Fibroblast of lung (primary cell): Measurements from ENCODE around the gene CPA5. TPM values are rescaled to one million over a fixed set of nuclear protein-coding genes. Genes with fewer than 3 reads are reported as not detected.

Experiments used
- DNase-seq, 2 donors: peaks; one replicate each; pipeline versions ENCODE4 v3.0.0 to v3.0.0-alpha.2; 2010; ENCODE audit warnings: low read depth in 2 of 2
- H2AFZ ChIP-seq: 2 replicates; pipeline ENCODE4 v1.5.1; 2012; ENCODE audit warnings: low read length, control low read depth, inconsistent platforms
- H3K27ac ChIP-seq: 2 replicates; pipeline ENCODE4 v1.5.1; 2011; ENCODE audit warnings: low read length, control low read depth; ENCODE audit not compliant: insufficient read depth
- H3K27me3 ChIP-seq: 2 replicates; pipeline ENCODE4 v1.5.1; 2011; ENCODE audit warnings: mild to moderate bottlenecking, low read length; ENCODE audit not compliant: control insufficient read depth, insufficient read depth
- H3K36me3 ChIP-seq: 2 replicates; pipeline ENCODE4 v1.5.1; 2011; ENCODE audit warnings: low read length; ENCODE audit not compliant: control insufficient read depth, insufficient read depth
- H3K4me1 ChIP-seq: 2 replicates; pipeline ENCODE4 v1.5.1; 2011; ENCODE audit warnings: low read length; ENCODE audit not compliant: control insufficient read depth, insufficient read depth; ENCODE audit errors: extremely low read depth
- H3K4me2 ChIP-seq: 2 replicates; pipeline ENCODE4 v1.5.1; 2011; ENCODE audit warnings: low read length, control low read depth; ENCODE audit not compliant: insufficient read depth; ENCODE audit errors: extremely low read depth
- H3K4me3 ChIP-seq, 4 experiments: fragments of 200-600 bp in 1 of 4; sonication (generic) in 1 of 4; replicated peaks in 1 of 4; 2 replicates each; pipeline ENCODE4 v1.5.1; 2011 to 2016; ENCODE audit warnings: low read length in 4 of 4, low read depth in 3 of 4, mild to moderate bottlenecking in 3 of 4, control low read depth in 2 of 4, inconsistent platforms in 1 of 4, mixed read lengths in 1 of 4; ENCODE audit not compliant: insufficient read depth in 1 of 4; ENCODE audit errors: control extremely low read depth in 1 of 4
- H3K79me2 ChIP-seq: 2 replicates; pipeline ENCODE4 v1.5.1; 2012; ENCODE audit warnings: mild to moderate bottlenecking, low read length, inconsistent platforms; ENCODE audit not compliant: control insufficient read depth, insufficient read depth
- H3K9ac ChIP-seq: 2 replicates; pipeline ENCODE4 v1.5.1; 2011; ENCODE audit warnings: mild to moderate bottlenecking, low read length, control low read depth; ENCODE audit not compliant: insufficient read depth
- H3K9me3 ChIP-seq: 2 replicates; pipeline ENCODE4 v1.5.1; 2012; ENCODE audit warnings: low read depth, low read length; ENCODE audit not compliant: control insufficient read depth, insufficient read depth
- H4K20me1 ChIP-seq: 2 replicates; pipeline ENCODE4 v1.5.1; 2011; ENCODE audit warnings: low read length; ENCODE audit not compliant: control insufficient read depth, insufficient read depth; ENCODE audit errors: extremely low read depth
- CTCF ChIP-seq, 2 donors: IDR thresholded peaks in 1 of 2; conservative IDR thresholded peaks in 1 of 2; 1 replicate in 1 of 2; 2 replicates in 1 of 2; pipeline ENCODE4 v1.5.1; 2011 to 2012; ENCODE audit warnings: low read length in 2 of 2, control low read depth in 1 of 2, inconsistent platforms in 1 of 2, low read depth in 1 of 2, mild to moderate bottlenecking in 1 of 2
- EZH2 ChIP-seq: IDR thresholded peaks from 2 replicates; pipeline ENCODE4 v1.5.1; 2012; ENCODE audit warnings: low read length, control low read depth, mild to moderate bottlenecking; ENCODE audit errors: missing control alignments
- polyA plus RNA-seq, 2 donors: library from polyadenylated mRNA; depleted of rRNA in 1 of 2; stranded (reverse) in 1 of 2; unstranded in 1 of 2; fragments of >200 nt; gene quantifications; 2 replicates each; pipeline ENCODE4 v1.2.1, GENCODE V29; 2011 to 2012; ENCODE audit warnings: missing spikeins in 1 of 2
- total RNA-seq: library from RNA; depleted of rRNA; stranded (reverse); fragments of >200 nt; gene quantifications from 2 replicates; pipeline ENCODE4 v1.2.1, GENCODE V29; 2014

CPA5 gene
- total and polyA plus RNA-seq, 2 donors (not counting 1 experiment from before 2014, with no cell fraction given) = not detected

GRCh38 chr7:130379019-130379418, 34.4 kb downstream of the CPA5 start:
- Histone ChIP-seq H3K27me3 (no peaks in the 10 kb centered on the region), H4K20me1 (no peaks in the 10 kb centered on the region), H3K9ac (no peak overlapping the region), H3K4me1 (peaks cover 4% of the 10 kb centered on the region), H3K9me3 (no peaks in the 10 kb centered on the region), H3K36me3 (no peaks in the 10 kb centered on the region), H3K79me2 (no peaks in the 10 kb centered on the region), H3K4me3 (no peak overlapping the region), H2AFZ (no peak overlapping the region), H3K4me2 (no peak overlapping the region), H3K27ac (no peak overlapping the region)
- no peak for DNase-seq
- no peak for TF ChIP-seq EZH2
- TF ChIP-seq CTCF (conservative IDR thresholded peaks at IDR 0.05 in 1 of 2, IDR thresholded peaks at IDR 0.05 in 1 of 2; ENCODE audit: low read depth in 1 of 2, low read length in 2 of 2) = no peak

GRCh38 chr7:130379532-130379920, 34.9 kb downstream of the CPA5 start:
- H3K9ac ChIP-seq = no peak overlapping the region
- TF ChIP-seq EZH2 = no peak
- TF ChIP-seq CTCF (conservative IDR thresholded peaks at IDR 0.05 in 1 of 2, IDR thresholded peaks at IDR 0.05 in 1 of 2; ENCODE audit: low read depth in 1 of 2, low read length in 2 of 2) = no peak
- H3K27me3 ChIP-seq = no peaks in the 10 kb centered on the region
- no peak overlapping the region for H3K4me2 ChIP-seq
- H4K20me1 ChIP-seq = no peaks in the 10 kb centered on the region
- no peaks in the 10 kb centered on the region for H3K79me2 ChIP-seq
- H3K9me3 ChIP-seq = no peaks in the 10 kb centered on the region
- no peaks in the 10 kb centered on the region for H3K4me1 ChIP-seq
- no peak for DNase-seq
- no peak overlapping the region for H2AFZ ChIP-seq
- H3K4me3 ChIP-seq = no peak overlapping the region
- H3K36me3 ChIP-seq = no peaks in the 10 kb centered on the region
- H3K27ac ChIP-seq = no peak overlapping the region

GRCh38 chr7:130379921-130380860, 35.6 kb downstream of the CPA5 start, which contains the start of gene CPA1:
CPA1 (plus strand) TSS chr7:130380494; CDS start chr7:130380521, 27 bp downstream.
- H3K4me3 ChIP-seq = no peak within 1 kb of the TSS
- H2AFZ ChIP-seq = no peak within 1 kb of the TSS
- no peak within 1 kb of the TSS for H3K27ac ChIP-seq
- H3K9ac ChIP-seq = no peak within 1 kb of the TSS
- no peaks in the 10 kb centered on the region for H3K36me3 ChIP-seq
- H3K27me3 ChIP-seq = no peaks in the 10 kb centered on the region
- no peaks in the 10 kb centered on the region for H3K79me2 ChIP-seq
- no peaks in the 10 kb centered on the region for H3K4me1 ChIP-seq
- DNase-seq = peak in 1 of 2 donors; percentile 17
- H4K20me1 ChIP-seq = no peaks in the 10 kb centered on the region
- no peak within 1 kb of the TSS for H3K4me2 ChIP-seq
- no peaks in the 10 kb centered on the region for H3K9me3 ChIP-seq
- no peak for TF ChIP-seq EZH2
- no peak for TF ChIP-seq CTCF (conservative IDR thresholded peaks at IDR 0.05 in 1 of 2, IDR thresholded peaks at IDR 0.05 in 1 of 2; ENCODE audit: low read depth in 1 of 2, low read length in 2 of 2)
